GM12891 (cell line): ENCODE results near the gene CSF3.
"Not testable (repeated sequence)": the region's sequence is repeated elsewhere in the genome, so short reads cannot be mapped to it uniquely, and the experiment has no call there.

Experiments used
- DNase-seq: peaks from one replicate; pipeline ENCODE4 v3.0.0; 2011; ENCODE audit warnings: low spot score; ENCODE audit not compliant: insufficient read length
- FAIRE-seq: peaks from 2 replicates; lab custom pipeline; 2011; peaks lifted over from hg19 to GRCh38; lab: Jason Lieb, UNC
- PAX5 ChIP-seq: IDR thresholded peaks from 2 replicates; pipeline ENCODE4 v1.6.1; 2011; ENCODE audit warnings: low read length, moderate library complexity, mild to moderate bottlenecking; ENCODE audit not compliant: insufficient read depth, severe bottlenecking
- POLR2A ChIP-seq: IDR thresholded peaks from 2 replicates; pipeline ENCODE4 v1.6.1; 2011; ENCODE audit warnings: low read depth, low read length, control low read depth
- POLR2AphosphoS5 ChIP-seq: IDR thresholded peaks from 2 replicates; pipeline ENCODE4 v1.6.1; 2011; ENCODE audit warnings: low read depth, low read length, control low read depth
- POU2F2 ChIP-seq: IDR thresholded peaks from 2 replicates; pipeline ENCODE4 v1.6.1; 2011; ENCODE audit warnings: low read depth, mild to moderate bottlenecking, control low read depth, low read length, moderate library complexity
- SPI1 ChIP-seq: IDR thresholded peaks from 2 replicates; pipeline ENCODE4 v1.6.1; 2011; ENCODE audit warnings: low read depth, low read length, control low read depth
- TAF1 ChIP-seq: IDR thresholded peaks from 2 replicates; pipeline ENCODE4 v1.6.1; 2011; ENCODE audit warnings: low read depth, low read length, control low read depth

CSF3 gene

GRCh38 chr17:39995438-39995837 is 19.8 kb upstream of the CSF3 start:
- TF ChIP-seq PAX5 = no peak
- TF ChIP-seq TAF1 = no peak
- TF ChIP-seq POLR2AphosphoS5 = no peak
- TF ChIP-seq SPI1 = no peak
- TF ChIP-seq POU2F2 = no peak
- TF ChIP-seq POLR2A = no peak
- FAIRE-seq (no peak), DNase-seq (no peak)

- FAIRE-seq = no peak
- no peak for TF ChIP-seq PAX5
- DNase-seq = no peak
These were observed 19.1 kb upstream of the CSF3 start for GRCh38 chr17:39996162-39996561.

- no peak for DNase-seq
- FAIRE-seq = no peak
- TF ChIP-seq POLR2AphosphoS5 (0 out of 2 replicates have a peak, but pooled peaks have one; percentile 35), POLR2A (no peak)
These were observed 18.4 kb upstream of the CSF3 start for GRCh38 chr17:39996800-39997199.

GRCh38 chr17:39997543-39997942 is 17.7 kb upstream of the CSF3 start:
- FAIRE-seq = no peak

GRCh38 chr17:39999067-39999466 is 16.2 kb upstream of the CSF3 start:
- DNase-seq (no peak), FAIRE-seq (no peak)
- TF ChIP-seq POU2F2 (no peak), SPI1 (no peak), PAX5 (no peak), POLR2AphosphoS5 (no peak), TAF1 (no peak), POLR2A (no peak)

More at GRCh38 chr17:39997543-39997942, 17.7 kb upstream of the CSF3 start:
- TF ChIP-seq POLR2A = no peak
- TF ChIP-seq SPI1 = no peak
- no peak for TF ChIP-seq PAX5
- TF ChIP-seq POU2F2 = no peak
- no peak for TF ChIP-seq TAF1
- DNase-seq = no peak

- TF ChIP-seq POU2F2 = no peak
- TF ChIP-seq POLR2A = no peak
- TF ChIP-seq PAX5 = no peak
- TF ChIP-seq SPI1 = no peak
- TF ChIP-seq POLR2AphosphoS5 = no peak
- TF ChIP-seq TAF1 = no peak
- DNase-seq (no peak), FAIRE-seq (no peak)
These were observed 15.1 kb upstream of the CSF3 start for GRCh38 chr17:40000161-40000560.

- not testable (repeated sequence) for FAIRE-seq
These were observed 13.9 kb upstream of the CSF3 start for GRCh38 chr17:40001335-40001734.

GRCh38 chr17:40004072-40004471 is 11.2 kb upstream of the CSF3 start:
- TF ChIP-seq POLR2AphosphoS5 (no peak), TAF1 (no peak), PAX5 (no peak), POLR2A (no peak), SPI1 (no peak), POU2F2 (no peak)
- no peak for DNase-seq
- FAIRE-seq = no peak

More at GRCh38 chr17:40001335-40001734, 13.9 kb upstream of the CSF3 start:
- not testable (repeated sequence) for DNase-seq

- FAIRE-seq (no peak), DNase-seq (no peak)
- TF ChIP-seq POLR2AphosphoS5 (no peak), POU2F2 (no peak), PAX5 (no peak), POLR2A (no peak), SPI1 (no peak), TAF1 (no peak)
These were observed 10.5 kb upstream of the CSF3 start for GRCh38 chr17:40004712-40005111.

GRCh38 chr17:40005520-40005919 is 9.7 kb upstream of the CSF3 start:
- DNase-seq (no peak), FAIRE-seq (no peak)
- TF ChIP-seq POLR2A (no peak), POU2F2 (no peak), TAF1 (no peak), PAX5 (no peak), POLR2AphosphoS5 (no peak), SPI1 (no peak)

GRCh38 chr17:40010946-40011500 is 4.2 kb upstream of the CSF3 start:
- FAIRE-seq, DNase-seq: not testable (repeated sequence)

- not testable (repeated sequence) for FAIRE-seq
These were observed 3.1 kb upstream of the CSF3 start for GRCh38 chr17:40012017-40012647.

More at GRCh38 chr17:40012017-40012647, 3.1 kb upstream of the CSF3 start:
- DNase-seq = not testable (repeated sequence)
